ENCODE measurements around the gene SPANXN1.
"Not testable (repeated sequence)": the region's sequence is repeated elsewhere in the genome, so short reads cannot be mapped to it uniquely, and the experiment has no call there.

GRCh38 chrX:145247203-145247602 is at the start of gene SPANXN1:
- TF ChIP-seq POLR2AphosphoS5 (IDR thresholded peaks at IDR 0.05), result not testable (repeated sequence)
- TF ChIP-seq, protein P1, sequence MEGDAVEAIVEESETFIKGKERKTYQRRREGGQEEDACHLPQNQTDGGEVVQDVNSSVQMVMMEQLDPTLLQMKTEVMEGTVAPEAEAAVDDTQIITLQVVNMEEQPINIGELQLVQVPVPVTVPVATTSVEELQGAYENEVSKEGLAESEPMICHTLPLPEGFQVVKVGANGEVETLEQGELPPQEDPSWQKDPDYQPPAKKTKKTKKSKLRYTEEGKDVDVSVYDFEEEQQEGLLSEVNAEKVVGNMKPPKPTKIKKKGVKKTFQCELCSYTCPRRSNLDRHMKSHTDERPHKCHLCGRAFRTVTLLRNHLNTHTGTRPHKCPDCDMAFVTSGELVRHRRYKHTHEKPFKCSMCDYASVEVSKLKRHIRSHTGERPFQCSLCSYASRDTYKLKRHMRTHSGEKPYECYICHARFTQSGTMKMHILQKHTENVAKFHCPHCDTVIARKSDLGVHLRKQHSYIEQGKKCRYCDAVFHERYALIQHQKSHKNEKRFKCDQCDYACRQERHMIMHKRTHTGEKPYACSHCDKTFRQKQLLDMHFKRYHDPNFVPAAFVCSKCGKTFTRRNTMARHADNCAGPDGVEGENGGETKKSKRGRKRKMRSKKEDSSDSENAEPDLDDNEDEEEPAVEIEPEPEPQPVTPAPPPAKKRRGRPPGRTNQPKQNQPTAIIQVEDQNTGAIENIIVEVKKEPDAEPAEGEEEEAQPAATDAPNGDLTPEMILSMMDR (IDR thresholded peaks at IDR 0.05), result not testable (repeated sequence)

All from prostate gland (tissue), 2 donors.